PC-9 (cell line): ENCODE data around the gene ZFPM1. TPM values are rescaled to one million over a fixed set of nuclear protein-coding genes. Genes with fewer than 3 reads are reported as not detected.
A peak's percentile ranks its signal among the peaks of the same experiment; 100 is the strongest.

ENCODE experiments used
- BruUV-seq: library from RNA; stranded (reverse); fragments of 400-500 nt; replicated peaks from 2 replicates; lab custom pipeline; 2021; lab: Mats Ljungman, UMichigan
- CTCF ChIA-PET: fragments of 300-600 bp; sonication (Branson Sonifier 250); formaldehyde crosslinking; loops from one replicate; lab custom pipeline; 2022; ENCODE audit warnings: antibody characterized with exemption; lab: Charles Lee
- POLR2A ChIA-PET: fragments of 300-600 bp; sonication (Branson Sonifier 250); formaldehyde crosslinking; loops from one replicate; lab custom pipeline; 2022; ENCODE audit warnings: antibody characterized with exemption; ENCODE audit not compliant: unreplicated experiment; lab: Charles Lee
- DNase-seq, 2 experiments: peaks; one replicate each; pipeline versions ENCODE4 v3.0.0 to v3.0.0-alpha.2; 2015 to 2022; ENCODE audit warnings: mixed read lengths in 1 of 2
- H2AFZ ChIP-seq: fragments of 200-600 bp; sonication (generic); 2 replicates; pipeline ENCODE4 v1.8.1; 2017; ENCODE audit warnings: antibody characterized with exemption
- H3F3A ChIP-seq: fragments of 200-600 bp; sonication (generic); 2 replicates; pipeline ENCODE4 v1.8.1; 2017; ENCODE audit warnings: antibody characterized with exemption, mild to moderate bottlenecking, low read depth; ENCODE audit not compliant: insufficient read depth
- H3K27ac ChIP-seq: fragments of 200-600 bp; sonication (generic); 2 replicates; pipeline ENCODE4 v1.6.1; 2016; ENCODE audit warnings: mixed run types
- H3K27me3 ChIP-seq: fragments of 200-600 bp; sonication (generic); 2 replicates; pipeline ENCODE4 v1.6.1; 2016; ENCODE audit warnings: low read depth, mixed run types; ENCODE audit not compliant: insufficient read depth
- H3K36me3 ChIP-seq: fragments of 200-600 bp; sonication (generic); 2 replicates; pipeline ENCODE4 v1.6.1; 2016; ENCODE audit warnings: low read depth, mixed run types
- H3K4me1 ChIP-seq: fragments of 200-600 bp; sonication (generic); replicated peaks from 2 replicates; pipeline ENCODE4 v1.6.1; 2016; ENCODE audit warnings: mixed run types; ENCODE audit not compliant: insufficient read depth
- H3K4me2 ChIP-seq: fragments of 200-600 bp; sonication (generic); 2 replicates; pipeline ENCODE4 v1.6.1; 2017; ENCODE audit warnings: mixed run types
- H3K4me3 ChIP-seq: fragments of 200-600 bp; sonication (generic); 2 replicates; pipeline ENCODE4 v1.6.1; 2016; ENCODE audit warnings: mixed run types
- H3K79me2 ChIP-seq: fragments of 200-600 bp; sonication (generic); 2 replicates; pipeline ENCODE4 v1.6.1; 2017; ENCODE audit warnings: low read depth, mixed run types
- H3K9me2 ChIP-seq: fragments of 200-600 bp; sonication (generic); 2 replicates; pipeline ENCODE4 v1.8.1; 2017; ENCODE audit warnings: mild to moderate bottlenecking; ENCODE audit not compliant: insufficient read depth
- H3K9me3 ChIP-seq: fragments of 200-600 bp; sonication (generic); 2 replicates; pipeline ENCODE4 v1.8.1; 2016; ENCODE audit warnings: low read depth; ENCODE audit not compliant: insufficient read depth
- H4K20me1 ChIP-seq: fragments of 200-600 bp; sonication (generic); 2 replicates; pipeline ENCODE4 v1.8.1; 2017; ENCODE audit not compliant: insufficient read depth
- CTCF ChIP-seq: fragments of 200-600 bp; sonication (generic); conservative IDR thresholded peaks from 2 replicates; pipeline ENCODE4 v1.6.1; 2017; ENCODE audit warnings: mixed run types, antibody characterized with exemption, mild to moderate bottlenecking, moderate library complexity
- EZH2 ChIP-seq: fragments of 200-600 bp; sonication (generic); IDR thresholded peaks from 2 replicates; pipeline ENCODE4 v1.8.0; 2017; ENCODE audit warnings: antibody characterized with exemption, low read depth
- intact Hi-C: fragments of 100-400 bp; cut with micrococcal nuclease; formaldehyde crosslinking; loops from one replicate; pipeline ENCODE4 v1.10.0; 2022; ENCODE audit not compliant: unreplicated experiment
- total RNA-seq: library from RNA; stranded (reverse); gene quantifications from 2 replicates; pipeline ENCODE4 v1.2.3, GENCODE V29; 2021

The ZFPM1 gene
- total RNA-seq, 1 experiment from 2014 or later = 19.7 TPM

GRCh38 chr16:88448461-88449266 lies 4.4 kb upstream of the ZFPM1 start:
- no peak for DNase-seq
- TF ChIP-seq EZH2 = no peak
- no peak for TF ChIP-seq CTCF
- no peaks in the 10 kb centered on the region for H4K20me1 ChIP-seq
- H3K4me3 ChIP-seq = no peak overlapping the region
- no peaks in the 10 kb centered on the region for H3K9me2 ChIP-seq
- no peaks in the 10 kb centered on the region for H3F3A ChIP-seq
- peaks cover 41% of the 10 kb centered on the region for H3K27me3 ChIP-seq
- H2AFZ ChIP-seq = no peak overlapping the region
- no peaks in the 10 kb centered on the region for H3K36me3 ChIP-seq
- intact Hi-C loops = no loop called here
- BruUV-seq = no TSS peak
- H3K4me1 ChIP-seq = peaks cover 8% of the 10 kb centered on the region
- no peaks in the 10 kb centered on the region for H3K9me3 ChIP-seq
- no peaks in the 10 kb centered on the region for H3K79me2 ChIP-seq
- H3K27ac ChIP-seq = no peak overlapping the region
- no peak overlapping the region for H3K4me2 ChIP-seq
- CTCF ChIA-PET = no interaction called here
- POLR2A ChIA-PET = no interaction called here

- ChIA-PET POLR2A (no interaction called here), CTCF (no interaction called here)
- Histone ChIP-seq H3K4me1 (peaks cover 11% of the 10 kb centered on the region), H3K27me3 (peaks cover 35% of the 10 kb centered on the region), H2AFZ (no peak overlapping the region), H3K79me2 (peaks cover 4% of the 10 kb centered on the region; the same call in 1 of the 2 replicates), H3K36me3 (no peaks in the 10 kb centered on the region), H3F3A (no peaks in the 10 kb centered on the region; the same call in 1 of the 2 replicates), H3K9me2 (no peaks in the 10 kb centered on the region), H3K4me2 (no peak overlapping the region), H3K27ac (no peak overlapping the region), H3K4me3 (no peak overlapping the region), H4K20me1 (no peaks in the 10 kb centered on the region), H3K9me3 (no peaks in the 10 kb centered on the region)
- no TSS peak for BruUV-seq
- TF ChIP-seq EZH2 (no peak), CTCF (no peak)
- intact Hi-C loops = no loop called here
- peak in 1 of 2 experiments; percentile 30 for DNase-seq
Measured at GRCh38 chr16:88449267-88449561, 3.9 kb upstream of the ZFPM1 start.

- Histone ChIP-seq H3K4me1 (peaks cover 24% of the 10 kb centered on the region), H3K27ac (no peak overlapping the region), H2AFZ (no peak overlapping the region; the same call in 1 of the 2 replicates), H3K4me3 (peak overlapping the region; percentile 81; the same call in 1 of the 2 replicates), H3K9me2 (no peaks in the 10 kb centered on the region), H3K27me3 (peaks cover 17% of the 10 kb centered on the region), H3K79me2 (peaks cover 21% of the 10 kb centered on the region), H4K20me1 (peaks cover 7% of the 10 kb centered on the region; the same call in 1 of the 2 replicates), H3K4me2 (peak overlapping the region; percentile 75), H3K9me3 (no peaks in the 10 kb centered on the region), H3F3A (peaks cover 9% of the 10 kb centered on the region; the same call in 1 of the 2 replicates), H3K36me3 (no peaks in the 10 kb centered on the region)
- POLR2A ChIA-PET = interaction anchor here (0.6 to 0.9 kb wide), 2 partner anchors 12 to 21 kb away, joined by 3 to 11 read pairs; no protein-coding TSS in a partner anchor
- intact Hi-C loops = loop anchor here (10.0 kb wide), 3 partner anchors 233 to 723 kb away; partner anchors contain the start of genes CDH15 and SNAI3
- no peak for DNase-seq
- TF ChIP-seq CTCF (no peak), EZH2 (no peak)
- CTCF ChIA-PET = no interaction called here
- no TSS peak for BruUV-seq
Measured at GRCh38 chr16:88451586-88452481, 1.2 kb upstream of the ZFPM1 start.
